Fibroblast of mammary gland (primary cell): ENCODE data around the gene GLYR1.

Source experiments
- DNase-seq: peaks from one replicate; pipeline ENCODE4 v3.0.0-alpha.2; 2010; ENCODE audit warnings: low read depth
- H3K4me3 ChIP-seq: 2 replicates; pipeline ENCODE4 v1.5.1; 2011; ENCODE audit warnings: low read depth, mild to moderate bottlenecking, low read length, moderate library complexity; ENCODE audit not compliant: control insufficient read depth
- CTCF ChIP-seq: conservative IDR thresholded peaks from 2 replicates; pipeline ENCODE4 v1.5.1; 2011; ENCODE audit warnings: low read depth, low read length, inconsistent platforms; ENCODE audit not compliant: control insufficient read depth, insufficient read depth

The GLYR1 gene

DNA sequence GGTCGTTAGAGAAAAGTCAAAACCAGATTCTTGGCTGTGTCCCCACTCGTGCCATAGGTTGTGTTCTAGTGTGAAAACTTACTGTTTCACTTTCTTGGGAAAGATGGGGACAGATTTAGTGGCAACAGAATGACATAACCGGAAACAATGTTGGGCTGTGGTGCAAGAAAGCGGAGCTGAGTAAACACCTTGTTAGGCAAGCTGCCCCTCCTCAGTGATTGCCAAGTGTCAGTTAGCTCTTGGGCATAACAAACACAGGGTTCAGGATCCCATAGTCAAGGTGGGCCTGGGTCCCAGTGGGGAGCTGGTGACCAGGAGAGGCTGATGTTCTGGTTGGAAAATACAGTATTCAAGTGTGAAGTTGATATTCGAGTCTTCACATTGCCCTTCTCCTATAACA is 15.6 kb upstream of the GLYR1 start:
- no peak for TF ChIP-seq CTCF
- DNase-seq: no peak
- no peak overlapping the region for H3K4me3 ChIP-seq

DNA sequence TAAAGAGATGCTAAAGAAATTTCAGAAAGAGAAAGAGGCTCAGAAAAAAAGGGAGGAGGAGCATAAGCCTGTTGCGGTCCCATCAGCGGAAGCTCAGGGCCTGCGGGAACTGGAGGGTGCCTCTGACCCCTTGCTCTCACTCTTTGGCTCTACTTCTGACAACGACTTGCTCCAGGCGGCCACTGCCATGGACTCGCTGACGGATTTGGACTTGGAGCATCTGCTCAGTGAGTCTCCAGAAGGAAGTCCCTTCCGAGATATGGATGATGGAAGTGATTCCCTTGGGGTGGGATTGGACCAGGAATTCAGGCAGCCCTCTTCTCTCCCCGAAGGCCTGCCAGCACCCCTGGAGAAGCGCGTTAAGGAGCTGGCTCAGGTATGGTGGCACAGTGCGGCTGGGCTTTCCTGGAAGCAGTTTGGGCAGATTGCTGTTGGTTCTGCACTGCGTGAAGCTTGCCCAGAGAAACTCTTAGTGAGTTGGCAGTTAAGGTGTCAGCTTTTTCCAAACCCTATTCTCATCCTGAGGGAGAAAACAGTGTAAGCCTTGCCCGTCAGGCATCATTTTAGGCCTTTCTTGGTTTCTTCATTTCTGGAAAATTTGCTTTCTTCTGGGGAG is 13.7 kb upstream of the GLYR1 start:
- H3K4me3 ChIP-seq: no peak overlapping the region
- no peak for DNase-seq
- TF ChIP-seq CTCF: no peak

- DNase-seq: no peak
- TF ChIP-seq CTCF: no peak
Observed at GRCh38 chr16:4859900-4860255, 12.8 kb upstream of the GLYR1 start.

DNA sequence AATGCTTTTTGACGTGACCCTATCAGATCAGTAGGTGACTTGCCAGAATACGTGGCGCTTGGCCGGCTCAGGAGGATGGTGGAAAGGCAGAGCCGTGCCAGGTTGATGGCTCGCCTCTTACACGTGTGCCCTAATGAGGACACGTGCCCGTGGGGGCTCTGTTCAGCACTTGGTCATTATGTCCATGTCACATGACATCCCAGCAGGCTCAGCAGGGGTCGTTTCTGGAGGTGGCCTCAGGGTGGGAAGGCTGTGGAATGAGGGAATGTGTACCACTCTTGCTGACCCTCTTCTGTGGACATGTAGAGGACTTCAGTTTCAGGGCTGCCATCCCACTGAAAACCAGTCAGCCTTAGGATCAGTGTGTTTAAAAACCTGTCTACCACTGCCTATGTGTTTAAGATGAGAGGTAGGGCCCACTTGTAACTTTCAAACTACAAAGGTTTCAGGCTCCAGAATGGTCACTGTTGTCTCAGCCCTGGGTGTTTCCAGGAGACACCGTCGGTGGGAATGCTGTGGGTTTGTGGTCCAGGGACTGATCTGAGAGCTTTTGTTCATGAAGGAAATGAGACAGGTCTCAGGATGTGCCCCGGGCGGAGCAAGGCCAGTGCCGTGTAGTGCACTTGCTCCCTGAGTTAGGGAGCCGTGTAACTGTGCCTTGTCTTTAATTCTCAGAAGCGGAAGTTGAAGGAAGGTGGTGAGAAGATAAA is 12.3 kb upstream of the GLYR1 start:
- DNase-seq: no peak
- H3K4me3 ChIP-seq: no peak overlapping the region
- TF ChIP-seq CTCF: no peak

More at GRCh38 chr16:4859900-4860255, 12.8 kb upstream of the GLYR1 start:
- no peak overlapping the region for H3K4me3 ChIP-seq

- no peak for TF ChIP-seq CTCF
- H3K4me3 ChIP-seq: no peak overlapping the region
- DNase-seq: no peak
Observed at GRCh38 chr16:4855804-4856203, 8.7 kb upstream of the GLYR1 start.

DNA sequence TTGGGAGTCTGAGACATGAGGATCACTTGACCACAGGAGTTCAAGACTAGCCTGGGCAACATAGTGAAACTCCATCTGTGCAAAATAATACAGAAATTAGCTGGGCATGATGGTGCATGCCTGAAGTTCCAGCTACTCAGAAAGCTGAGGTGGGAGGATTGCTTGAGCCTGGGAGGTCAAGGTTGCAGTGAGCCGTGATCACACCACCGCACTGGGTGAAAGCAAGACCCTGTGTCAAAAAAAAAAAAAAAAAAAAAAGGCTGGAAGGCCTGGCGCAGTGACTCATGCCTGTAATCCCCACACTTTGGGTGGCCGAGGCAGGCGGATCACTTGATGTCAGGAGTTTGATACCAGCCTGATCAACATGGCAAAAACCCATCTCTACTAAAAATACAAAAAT is 8.3 kb upstream of the GLYR1 start:
- H3K4me3 ChIP-seq: no peak overlapping the region
- DNase-seq: no peak
- TF ChIP-seq CTCF: no peak
